Endothelial cell of umbilical vein (primary cell): ENCODE measurements around the gene RPL18.

Source experiments
- CTCF ChIP-seq, 2 donors: IDR thresholded peaks; 1 replicate in 1 of 2; 2 replicates in 1 of 2; pipeline ENCODE4 v1.5.1; 2011; ENCODE audit warnings: low read length in 2 of 2, mild to moderate bottlenecking in 2 of 2, moderate library complexity in 2 of 2, control low read depth in 1 of 2, inconsistent platforms in 1 of 2, low read depth in 1 of 2; ENCODE audit not compliant: insufficient read depth in 1 of 2; ENCODE audit errors: extremely low read depth in 1 of 2
- EZH2 ChIP-seq: IDR thresholded peaks from 2 replicates; pipeline ENCODE4 v1.6.1; 2012; ENCODE audit warnings: borderline replicate concordance, low read depth, mild to moderate bottlenecking, moderate library complexity, low read length, inconsistent platforms; ENCODE audit not compliant: severe bottlenecking

GRCh38 chr19:48609571-48610108, 9.3 kb downstream of the RPL18 start:
- TF ChIP-seq CTCF (IDR thresholded peaks at IDR 0.05; ENCODE audit: extremely low read depth in 1 of 2, insufficient read depth in 1 of 2, low read depth in 1 of 2, low read length in 2 of 2) (no peak), EZH2 (no peak)
